HG03469 (cell line): ENCODE measurements around the gene RASSF8.
A peak's percentile ranks its signal among the peaks of the same experiment; 100 is the strongest.

Source experiments
- ATAC-seq: cut with Tn5 transposase; IDR thresholded peaks from one replicate; pipeline ENCODE4 v1.9.1; 2021; ENCODE audit warnings: mild to moderate bottlenecking, moderate library complexity, moderate number of reproducible peaks; ENCODE audit not compliant: unreplicated experiment

RASSF8 gene

GRCh38 chr12:25958428-25959070 is at the start of gene RASSF8:
Gene RASSF8 (plus strand): TSS chr12:25958682. CDS start chr12:26055344, 96,662 bp downstream.
- peak; percentile 59 for ATAC-seq

GRCh38 chr12:25914551-25914950 is 43.9 kb upstream of the RASSF8 start:
- no peak for ATAC-seq

- ATAC-seq = no peak
Observed at GRCh38 chr12:25924491-25925001, 33.9 kb upstream of the RASSF8 start.

GRCh38 chr12:25925064-25925463 is 33.4 kb upstream of the RASSF8 start:
- ATAC-seq = no peak

GRCh38 chr12:25926536-25926935 is 31.9 kb upstream of the RASSF8 start:
- no peak for ATAC-seq

GRCh38 chr12:25929142-25929541 is 29.3 kb upstream of the RASSF8 start:
- ATAC-seq = no peak

GRCh38 chr12:25932971-25933370 is 25.5 kb upstream of the RASSF8 start:
- ATAC-seq = no peak

GRCh38 chr12:25934456-25934855 is 24.0 kb upstream of the RASSF8 start:
- no peak for ATAC-seq

GRCh38 chr12:25935355-25936144 is 22.9 kb upstream of the RASSF8 start:
- ATAC-seq = no peak

- no peak for ATAC-seq
Observed at GRCh38 chr12:25937096-25937495, 21.4 kb upstream of the RASSF8 start.

GRCh38 chr12:25938581-25938980 is 19.9 kb upstream of the RASSF8 start:
- ATAC-seq = no peak

- ATAC-seq = no peak
Observed at GRCh38 chr12:25939606-25940005, 18.9 kb upstream of the RASSF8 start.

GRCh38 chr12:25940886-25941285 is 17.6 kb upstream of the RASSF8 start:
- ATAC-seq = no peak

GRCh38 chr12:25942709-25943108 is 15.8 kb upstream of the RASSF8 start:
- no peak for ATAC-seq

GRCh38 chr12:25943940-25944339 is 14.5 kb upstream of the RASSF8 start:
- ATAC-seq = no peak

- ATAC-seq = no peak
Observed at GRCh38 chr12:25949343-25949742, 9.1 kb upstream of the RASSF8 start.

- ATAC-seq = no peak
Observed at GRCh38 chr12:25950329-25951115, 8.0 kb upstream of the RASSF8 start.

- ATAC-seq = no peak
Observed at GRCh38 chr12:25957793-25958427, 572 bp upstream of the RASSF8 start.

- no peak for ATAC-seq
Observed at GRCh38 chr12:25959071-25959961, 834 bp downstream of the RASSF8 start.

GRCh38 chr12:25960143-25960542 is 1.7 kb downstream of the RASSF8 start:
- ATAC-seq = no peak
